Hypothalamus (tissue), 51 donors: ENCODE data around the gene COPG1.

ENCODE experiments used
- DNase-seq, 51 donors: peaks; one replicate each; lab custom pipeline; 2025; lab: John Stamatoyannopoulos, UW

COPG1 gene

DNA sequence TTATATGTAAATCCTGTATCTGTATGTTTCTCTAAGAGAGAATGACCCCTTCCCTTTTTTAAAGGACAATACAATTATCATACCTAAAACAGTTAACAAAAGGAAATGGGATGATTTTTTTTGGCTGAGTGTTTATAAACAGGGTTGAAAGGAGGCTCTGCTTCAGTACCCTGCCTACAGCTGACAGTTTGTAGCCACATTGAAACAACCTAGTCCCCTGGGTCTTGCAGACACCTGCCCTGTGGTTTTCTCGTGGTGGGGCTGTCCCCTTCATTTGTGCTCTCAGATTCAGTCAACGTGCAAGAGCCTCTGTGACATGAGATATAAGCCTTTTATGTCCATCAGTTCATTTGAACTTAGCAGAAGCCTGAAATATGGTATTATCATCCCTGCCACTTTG is 27.0 kb downstream of the COPG1 start:
- no peak for DNase-seq

DNA sequence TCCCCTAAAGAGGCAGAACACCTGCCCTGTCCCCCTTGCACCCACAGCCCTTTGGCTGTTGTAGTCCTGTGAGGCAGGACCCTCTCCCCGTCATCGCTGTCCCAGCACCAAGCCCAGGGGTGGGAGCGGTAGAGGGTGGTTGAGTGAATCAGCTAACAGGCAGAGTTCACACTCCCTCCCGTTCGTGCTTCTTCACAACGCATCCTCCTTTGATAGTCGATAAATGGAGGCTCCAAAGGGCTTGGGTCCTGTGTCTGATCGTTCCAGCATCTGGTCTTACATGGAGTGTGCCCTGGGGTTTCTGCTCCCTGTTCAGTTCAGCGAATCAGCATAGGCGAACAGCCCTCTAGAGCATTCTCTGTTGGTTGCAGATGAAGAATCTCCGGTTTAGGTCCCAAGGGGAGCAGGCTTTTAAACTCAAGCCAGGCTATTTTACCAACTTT is 28.4 kb downstream of the COPG1 start:
- peak in 1 of 51 donors; percentile 2 for DNase-seq

DNA sequence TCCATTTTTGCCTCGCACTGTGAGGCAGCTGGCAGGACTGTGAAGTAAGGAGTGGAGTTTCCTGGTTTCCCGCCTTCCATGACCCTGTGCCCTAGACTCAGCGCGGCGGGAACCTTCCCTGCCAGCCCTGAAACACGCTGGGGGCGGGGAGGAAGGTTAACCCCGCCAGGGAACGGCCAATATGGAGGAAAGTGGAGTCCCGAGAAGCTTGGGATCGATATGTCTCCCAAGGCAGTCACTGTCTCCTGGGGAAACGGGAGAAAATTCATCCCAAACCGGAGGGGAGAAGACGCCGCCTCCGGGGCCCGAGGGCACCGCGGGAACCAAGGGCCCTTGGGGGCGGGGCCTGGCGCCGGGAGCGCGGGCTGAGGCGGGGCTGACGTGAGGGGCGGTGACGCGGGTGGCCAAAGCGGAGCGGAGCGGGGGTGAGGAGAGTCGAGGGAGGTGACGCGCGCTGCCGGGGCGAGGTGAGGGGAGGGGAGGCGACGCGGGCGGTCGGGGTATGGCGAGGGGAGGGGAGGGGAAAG is 29.1 kb downstream of the COPG1 start, which contains the start of gene HMCES:
TSS of gene HMCES (plus strand) at position 432 of the 527 bp plus-strand sequence. CDS start 863 bp downstream, outside the sequence.
- DNase-seq: peak; percentile 26 to 96 (median 85)

GRCh38 chr3:129278966-129279906 is 29.8 kb downstream of the COPG1 start:
- peak in 23 of 51 donors; percentile 2 to 62 (median 32) for DNase-seq

DNA sequence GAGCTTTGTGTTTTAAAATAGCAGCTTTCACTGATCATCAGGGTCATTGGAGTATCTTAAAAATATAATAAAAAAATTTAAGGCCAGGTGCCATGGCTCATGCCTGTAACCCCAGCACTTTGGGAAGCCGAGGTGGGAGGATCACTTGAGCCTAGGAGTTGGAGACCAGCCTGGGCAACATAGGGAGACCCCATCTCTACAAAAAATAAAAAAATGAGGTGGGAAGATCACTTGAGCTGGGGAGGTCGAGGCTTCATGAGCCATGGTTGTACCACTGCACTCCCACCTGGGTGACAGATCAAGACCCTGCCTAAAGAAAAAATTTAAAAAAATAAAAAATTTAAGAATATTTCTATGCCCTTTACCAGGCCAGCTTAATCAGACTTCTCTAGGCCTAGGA is 30.8 kb downstream of the COPG1 start:
- DNase-seq: no peak

DNA sequence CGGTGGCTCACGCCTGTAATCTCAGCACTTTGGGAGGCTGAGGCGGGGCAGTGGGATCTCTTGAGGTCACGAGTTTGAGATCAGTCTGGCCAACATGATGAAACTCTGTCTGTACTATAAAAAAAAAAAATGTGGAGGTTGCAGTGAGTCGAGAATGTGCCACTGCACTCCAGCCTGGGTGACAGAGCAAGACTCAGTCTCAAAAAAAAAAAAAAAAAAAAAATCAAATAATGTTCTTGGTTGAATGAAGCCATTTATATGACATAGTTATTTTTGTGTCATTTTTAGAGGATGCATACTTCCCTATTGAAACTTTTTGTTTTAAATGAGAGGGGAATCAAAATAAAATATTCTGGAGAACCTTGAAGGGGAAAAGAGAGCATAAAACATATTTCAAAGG is 32.3 kb downstream of the COPG1 start:
- DNase-seq: no peak

DNA sequence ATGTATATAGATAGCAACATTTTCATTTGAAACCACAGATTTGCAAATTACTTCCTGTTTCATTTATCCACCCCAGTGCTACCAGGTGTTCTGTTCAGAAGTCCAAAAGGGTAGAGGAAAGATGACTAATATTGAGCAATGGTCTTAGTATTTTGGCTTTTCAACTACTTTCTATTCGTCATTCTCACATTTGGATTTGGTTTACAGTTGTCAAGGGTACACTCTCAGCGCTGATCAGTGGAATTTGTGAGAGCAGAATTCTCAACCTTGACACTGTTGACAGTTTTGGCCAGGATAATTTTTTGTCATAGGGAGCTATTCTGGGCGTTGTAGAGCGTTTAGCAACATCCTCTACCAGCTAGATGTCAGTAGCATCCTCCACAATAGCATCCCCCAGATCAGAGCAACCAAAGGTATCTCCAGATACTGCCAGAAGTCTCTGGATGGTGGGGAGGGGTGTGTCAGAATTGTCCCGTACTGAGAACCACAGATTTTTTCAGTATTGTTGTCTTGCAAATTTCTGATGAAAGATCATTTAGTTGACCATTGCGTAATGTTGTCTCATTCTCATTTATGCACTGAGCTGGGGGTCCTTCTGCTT is 33.4 kb downstream of the COPG1 start:
- DNase-seq: no peak

DNA sequence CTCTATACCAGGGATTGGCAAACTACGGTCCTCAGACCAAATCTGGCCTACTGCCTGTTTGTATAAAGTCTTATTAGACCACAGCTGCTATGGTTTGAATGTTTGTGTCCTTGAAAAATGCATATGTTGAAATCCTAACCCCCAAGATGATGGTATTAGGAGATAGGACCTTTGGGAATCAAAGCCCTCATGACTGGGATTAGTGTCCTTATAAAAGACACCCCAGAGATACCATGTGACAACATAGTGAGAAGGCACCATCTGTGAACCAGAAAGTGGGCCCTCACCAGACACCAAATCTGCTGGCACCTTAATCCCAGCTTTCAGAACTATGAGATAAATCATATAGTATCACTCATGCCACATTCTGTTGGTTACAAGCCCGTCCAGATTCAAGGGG is 36.7 kb downstream of the COPG1 start:
- DNase-seq: no peak

DNA sequence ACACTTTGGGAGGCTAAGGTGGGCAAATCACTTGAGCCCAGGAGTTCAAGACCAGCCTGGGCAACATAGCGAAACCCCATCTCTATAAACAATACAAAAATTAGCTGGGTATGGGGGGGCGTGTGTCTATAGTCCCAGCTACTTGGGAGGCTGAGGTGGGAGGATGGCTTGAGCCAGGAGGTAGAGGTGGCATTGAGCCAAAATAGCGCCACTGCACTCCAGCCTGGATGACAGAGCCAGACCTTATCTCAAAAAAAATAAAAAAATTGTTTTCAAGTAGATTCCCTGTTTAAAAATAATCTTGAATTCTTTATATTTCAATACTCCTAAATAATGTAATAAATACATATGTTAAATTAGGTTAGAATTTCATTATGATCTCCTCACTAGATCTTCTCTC is 39.0 kb downstream of the COPG1 start:
- no peak for DNase-seq

DNA sequence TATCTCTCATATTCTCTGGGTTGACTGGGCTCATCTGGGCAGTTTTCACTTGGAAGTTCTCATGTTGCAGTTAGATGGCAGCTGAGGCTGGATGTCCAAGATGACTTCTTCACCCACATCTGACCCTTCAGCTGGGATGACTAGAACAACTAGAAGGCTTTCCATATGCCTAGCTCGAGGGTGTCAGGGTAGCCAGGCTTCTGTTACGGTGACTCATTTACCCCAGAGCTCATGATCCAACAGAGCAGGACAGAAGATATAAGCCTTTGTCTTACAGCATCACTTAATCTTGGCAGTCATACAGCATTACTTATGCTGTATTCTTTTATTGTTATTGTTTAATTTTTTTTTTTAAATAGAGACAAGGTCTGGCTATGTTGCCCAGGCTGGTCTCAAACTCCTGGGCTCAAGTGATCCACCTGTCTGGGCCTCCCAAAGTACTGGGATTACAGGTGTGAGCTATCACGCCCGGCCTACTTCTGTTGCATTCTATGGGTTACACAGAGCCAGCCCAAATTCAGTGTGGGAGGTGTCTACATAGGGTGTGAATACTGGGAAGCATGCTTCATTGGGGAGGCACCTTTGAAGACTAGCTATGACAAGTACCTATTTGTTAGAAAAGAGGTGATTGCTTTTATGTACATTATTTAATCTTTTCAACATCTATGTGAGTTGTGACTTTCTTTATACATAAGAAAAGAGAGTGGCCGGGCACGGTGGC is 40.0 kb downstream of the COPG1 start:
- no peak for DNase-seq

- DNase-seq: no peak
Measured at GRCh38 chr3:129291236-129291886, 42.0 kb downstream of the COPG1 start.

- no peak for DNase-seq
Measured at GRCh38 chr3:129295286-129295685, 45.9 kb downstream of the COPG1 start.

DNA sequence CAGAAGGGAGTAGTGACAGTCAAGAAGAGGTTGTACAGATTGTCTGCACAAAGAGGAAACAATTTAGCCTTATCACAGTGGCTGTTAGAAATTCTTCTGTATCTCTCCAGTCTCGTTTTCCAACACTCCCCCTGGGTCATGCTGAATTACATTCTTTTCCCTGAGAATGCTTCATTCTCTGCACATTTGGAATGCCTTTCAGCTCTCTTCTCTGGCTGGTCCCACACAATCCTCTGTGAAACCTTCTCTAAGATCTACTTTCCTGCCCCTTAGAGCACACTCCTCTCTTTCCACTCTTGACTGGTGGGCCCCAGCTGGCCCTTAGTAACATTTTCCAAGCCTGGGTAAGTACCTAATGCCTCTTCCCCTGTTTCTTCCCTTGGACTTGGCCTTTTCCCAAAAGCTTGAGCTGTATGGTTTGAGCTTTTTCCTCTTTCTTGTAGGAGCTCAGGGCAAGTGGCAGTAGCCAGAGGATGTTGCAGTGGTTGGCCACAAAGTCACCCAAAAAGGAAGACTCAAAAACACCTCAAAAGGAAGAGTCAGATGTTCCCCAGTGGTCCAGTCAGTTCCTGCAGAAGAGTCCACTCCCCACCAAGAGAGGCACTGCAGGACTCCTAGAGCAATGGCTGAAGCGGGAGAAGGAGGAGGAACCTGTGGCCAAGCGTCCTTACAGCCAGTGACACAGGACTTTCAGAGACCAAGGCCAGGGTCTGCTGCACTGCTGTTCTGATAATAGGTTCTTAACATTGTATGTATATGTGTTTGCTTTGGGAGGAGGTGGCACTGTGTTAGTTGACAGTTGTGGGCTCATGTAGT is 54.9 kb downstream of the COPG1 start:
- no peak for DNase-seq

DNA sequence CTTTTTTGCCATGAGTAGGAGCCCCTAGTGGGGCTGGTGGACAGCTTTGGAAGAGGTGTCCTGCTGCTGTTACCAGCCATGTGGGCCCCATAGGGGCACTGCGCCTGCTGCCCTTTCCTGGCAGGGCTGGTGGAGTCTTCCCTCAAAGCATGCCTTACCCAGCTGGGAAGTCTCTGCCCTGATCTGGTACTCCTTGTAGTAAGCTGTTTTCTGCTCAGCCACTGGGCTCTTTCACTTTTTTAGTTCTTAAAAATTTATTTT is 55.5 kb downstream of the COPG1 start:
- DNase-seq: no peak

- DNase-seq: peak in 38 of 51 donors; percentile 9 to 86 (median 54)
Measured at GRCh38 chr3:129305592-129306091, 56.2 kb downstream of the COPG1 start.

GRCh38 chr3:129308636-129309035 is 59.2 kb downstream of the COPG1 start:
- no peak for DNase-seq

DNA sequence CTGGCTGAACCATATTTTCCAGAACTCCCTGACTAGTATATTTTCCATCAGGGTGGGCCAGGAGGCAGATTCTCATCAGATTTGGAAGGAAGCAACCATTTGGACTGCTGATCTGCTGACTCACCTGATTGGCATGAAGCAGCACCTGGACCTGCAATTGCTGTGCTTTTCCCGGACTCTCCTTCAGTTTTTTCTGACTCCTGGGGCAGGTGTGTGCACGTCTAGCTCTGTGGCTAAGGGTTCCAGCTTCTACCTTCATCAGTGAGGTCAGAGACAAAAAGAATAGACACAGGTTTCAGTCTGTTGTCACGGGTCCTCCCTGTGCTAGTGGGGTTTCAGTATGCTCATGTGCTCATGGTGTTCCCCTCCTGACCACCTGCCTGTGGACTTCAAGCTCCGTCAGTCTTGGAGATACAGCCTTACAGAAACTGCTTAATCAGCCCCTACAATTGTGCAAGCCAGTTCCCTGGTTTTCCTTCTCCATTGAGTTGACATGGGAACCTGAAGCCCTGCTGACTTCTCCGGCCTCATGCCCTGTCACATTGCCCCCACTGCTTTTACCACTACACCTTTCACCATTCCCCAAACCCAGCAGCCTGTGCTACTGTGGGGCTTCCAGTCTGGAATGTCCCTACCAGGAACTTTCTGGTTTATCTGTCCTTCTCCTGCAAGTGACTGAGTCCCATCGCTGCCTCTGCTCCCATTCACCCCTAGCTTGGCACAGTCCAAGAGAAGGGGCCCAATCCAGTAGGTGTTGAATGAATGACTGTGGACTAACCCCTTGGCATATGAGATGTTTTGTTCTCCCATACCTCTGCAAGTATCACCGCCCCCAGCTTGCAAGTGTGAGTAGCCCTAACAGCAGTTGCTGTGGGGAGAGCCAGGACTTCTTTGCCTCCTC is 61.0 kb downstream of the COPG1 start:
- DNase-seq: no peak

DNA sequence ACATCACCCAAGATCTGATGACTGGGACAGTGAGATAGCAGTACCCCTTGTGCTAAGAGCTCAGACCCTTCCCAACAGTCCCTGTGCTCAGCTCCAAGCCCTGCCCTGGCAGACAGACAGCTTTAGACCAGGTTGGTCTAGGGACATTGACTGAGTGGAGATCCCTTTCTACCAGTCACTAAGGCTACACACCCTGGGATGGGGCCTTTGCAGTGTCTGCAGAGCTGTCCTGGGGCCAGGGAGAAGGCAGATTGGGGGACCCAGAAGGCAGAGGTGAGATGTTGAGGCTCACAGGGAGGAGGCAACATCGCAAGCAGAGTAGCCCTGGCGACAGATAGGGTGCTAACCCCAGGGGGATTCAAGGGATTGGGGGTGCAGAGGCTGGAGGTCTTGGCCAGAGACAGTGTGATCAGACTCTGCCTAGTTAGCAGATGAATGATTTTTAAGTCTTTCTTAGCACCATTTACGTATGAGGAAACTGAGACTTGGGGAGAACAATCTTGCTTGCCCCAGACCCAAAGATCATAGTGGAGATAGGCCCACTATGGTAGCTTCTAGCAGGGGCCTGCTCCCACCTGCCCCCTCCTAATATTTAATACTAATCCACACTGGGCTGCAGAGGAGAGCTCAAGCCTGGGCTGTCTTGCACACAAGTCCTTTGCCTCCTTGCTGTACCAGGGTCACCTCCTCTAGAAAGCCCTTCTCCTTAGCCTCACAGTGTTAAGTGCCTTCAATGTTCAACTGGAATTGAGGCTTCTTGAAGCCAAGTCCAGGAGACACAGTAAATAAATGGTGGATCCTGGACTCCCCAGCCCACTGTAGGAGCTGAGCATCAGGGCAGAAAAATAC is 61.9 kb downstream of the COPG1 start:
- DNase-seq: no peak
